Glomerular endothelial cell (primary cell): Measurements from ENCODE around the gene PARL. TPM values are rescaled to one million over a fixed set of nuclear protein-coding genes. Genes with fewer than 3 reads are reported as not detected.

Experiments used
- DNase-seq: peaks from one replicate; pipeline ENCODE4 v3.0.0-alpha.2; 2011; ENCODE audit warnings: low read depth, low spot score; ENCODE audit errors: extremely low read depth
- total RNA-seq: library from RNA; depleted of rRNA; stranded (reverse); fragments of >200 nt; gene quantifications from 2 replicates; pipeline ENCODE4 v1.2.3, GENCODE V29; 2015

Gene PARL
- 21.8 and 29.6 TPM in 2 replicates for total RNA-seq

DNA sequence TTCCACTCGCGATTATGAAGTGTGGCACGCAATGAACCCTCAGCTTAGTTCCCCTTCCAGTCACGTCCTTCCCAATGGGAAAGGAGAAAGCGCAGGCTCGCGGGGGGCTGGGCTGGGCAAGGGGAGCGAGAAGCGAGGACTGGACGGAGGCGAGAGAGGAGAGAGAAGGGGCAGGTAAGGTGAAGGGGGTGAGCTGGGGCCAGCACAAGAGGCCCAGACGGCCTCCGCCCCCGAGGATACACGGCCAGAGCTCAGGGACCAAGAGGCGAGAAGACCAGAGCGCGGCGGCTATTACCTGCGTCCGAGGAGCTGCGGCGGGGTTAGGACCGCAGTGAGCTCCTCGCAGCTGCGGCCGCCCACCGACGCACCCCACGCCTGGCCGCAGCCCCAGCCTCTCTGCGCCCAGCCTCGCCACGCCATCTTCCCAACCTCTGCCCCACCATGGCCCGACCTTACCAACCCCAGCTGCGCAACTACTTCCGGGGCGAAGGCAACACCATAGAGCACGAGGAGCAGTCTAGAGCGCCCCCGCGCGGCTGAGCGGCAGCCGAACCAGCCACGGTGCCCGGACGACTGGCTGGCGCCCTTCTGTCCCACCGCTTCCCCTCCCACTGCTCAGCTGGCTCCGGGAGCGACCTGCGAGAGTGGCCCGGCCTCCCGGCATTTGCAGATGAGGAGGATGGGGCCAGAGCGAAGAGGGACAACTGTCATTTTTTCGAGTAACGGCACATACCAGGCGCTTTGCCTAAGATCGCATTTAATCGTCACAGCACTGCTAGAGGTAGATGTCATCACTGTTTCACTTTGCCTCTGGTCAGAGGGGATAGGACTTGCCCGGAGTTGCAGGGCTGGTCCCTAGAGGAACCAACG lies at the start of gene PARL:
Gene PARL (minus strand): TSS at position 454 of the 870 bp plus-strand sequence. CDS start 34 bp downstream, at position 420.
- DNase-seq, result peak; percentile 54

DNA sequence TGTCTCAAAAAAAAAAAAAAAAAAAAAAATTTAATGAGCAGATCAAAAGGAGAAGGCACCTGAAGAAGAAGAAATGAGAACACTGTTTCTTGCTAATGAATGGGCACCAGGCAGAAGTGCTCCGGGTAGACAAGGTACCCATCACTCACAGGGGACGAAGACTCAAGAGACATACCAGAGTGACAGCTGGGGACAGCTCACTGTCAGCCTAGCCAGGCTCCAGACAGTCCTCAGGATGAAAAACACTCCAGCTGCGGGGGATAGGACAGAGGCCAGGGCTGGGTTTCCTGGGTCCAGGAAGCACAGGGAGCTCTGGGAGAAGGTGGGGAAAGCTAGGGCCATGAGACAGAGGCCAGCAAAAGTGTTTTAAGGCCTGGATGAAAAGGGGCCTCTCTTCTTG lies 48.5 kb upstream of the PARL start:
- no peak for DNase-seq

- no peak for DNase-seq
These were observed 47.2 kb upstream of the PARL start for GRCh38 chr3:183931881-183932280.

DNA sequence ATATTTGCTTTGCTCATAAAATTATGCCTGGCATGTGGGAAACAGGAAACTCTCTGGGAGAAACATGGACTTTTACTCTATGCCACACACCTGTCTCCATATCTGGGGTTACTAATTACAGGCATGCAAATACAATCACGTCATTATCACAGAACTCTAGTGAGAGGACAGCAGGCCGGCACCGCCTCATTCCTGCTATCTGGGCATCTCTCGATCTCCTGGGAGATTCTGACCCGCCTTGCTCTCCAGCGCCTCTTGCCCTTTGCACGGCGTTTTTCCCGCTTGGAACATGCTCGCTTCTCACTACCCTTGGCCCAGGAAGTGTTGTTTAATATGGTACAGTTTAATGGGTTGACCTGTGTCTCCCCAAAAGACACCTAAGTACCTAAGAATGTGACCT lies 45.4 kb upstream of the PARL start:
- no peak for DNase-seq

- DNase-seq, result no peak
These were observed 42.4 kb upstream of the PARL start for GRCh38 chr3:183927059-183927458.

DNA sequence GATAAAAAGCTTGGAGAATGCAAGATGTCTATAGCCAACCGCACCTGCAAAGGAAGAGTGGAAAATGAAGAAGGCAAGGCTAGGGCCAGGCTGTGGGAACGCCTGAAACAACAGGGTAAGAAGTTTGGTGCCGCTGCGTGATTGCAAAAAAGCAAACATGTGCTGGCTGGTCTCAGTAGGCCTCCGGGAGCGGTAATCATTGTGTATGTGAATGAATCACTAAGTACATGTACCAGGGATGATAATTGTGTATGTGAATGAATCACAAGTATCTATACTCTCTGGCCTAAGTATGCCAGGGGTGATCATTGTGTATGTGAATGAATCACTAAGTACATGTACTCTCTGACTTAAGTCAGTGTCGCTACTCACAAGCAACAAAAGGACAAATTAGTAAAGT lies 40.3 kb upstream of the PARL start:
- DNase-seq, result no peak

DNA sequence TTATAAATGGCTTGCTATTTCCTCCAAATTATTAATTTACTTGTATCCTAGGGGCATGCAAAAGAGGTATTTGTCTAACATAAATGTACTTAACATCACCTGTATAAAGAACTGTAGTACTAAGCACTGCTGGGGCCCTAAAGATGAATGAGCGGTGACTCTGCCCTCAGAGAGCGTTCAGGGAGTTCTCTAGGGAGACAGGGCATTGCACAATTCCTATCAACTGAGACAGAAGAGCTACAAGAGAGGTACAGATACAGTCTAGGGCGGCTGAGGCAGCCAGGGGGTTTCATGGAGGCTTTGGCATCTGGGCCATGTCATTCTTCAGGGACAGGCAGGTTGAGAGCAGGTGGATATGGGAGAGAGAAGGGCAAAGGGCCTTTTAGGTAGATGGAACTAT lies 39.9 kb upstream of the PARL start:
- no peak for DNase-seq

DNA sequence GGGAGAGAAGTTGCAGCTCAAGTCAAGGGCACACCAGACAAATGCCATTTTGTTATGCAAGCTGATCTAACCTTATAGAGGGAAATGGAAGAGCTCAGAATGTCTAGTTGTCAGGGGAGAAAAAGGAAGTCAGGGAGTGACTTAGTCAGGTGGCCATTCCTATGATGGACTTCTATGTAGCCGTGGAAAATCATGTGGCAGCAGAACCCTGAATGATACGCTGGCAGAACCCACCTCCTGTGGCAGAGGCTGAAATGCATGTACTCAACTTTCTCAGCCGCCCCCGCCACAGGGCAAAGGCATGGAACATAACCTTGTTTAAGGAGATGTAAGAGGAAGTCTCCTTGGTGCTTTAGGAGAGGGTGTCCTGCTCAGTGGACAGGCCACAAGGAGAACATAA lies 37.7 kb upstream of the PARL start:
- DNase-seq, result no peak

GRCh38 chr3:183921096-183921495 lies 36.4 kb upstream of the PARL start:
- DNase-seq, result no peak

GRCh38 chr3:183920416-183920815 lies 35.7 kb upstream of the PARL start:
- no peak for DNase-seq

- DNase-seq, result no peak
These were observed 33.5 kb upstream of the PARL start for GRCh38 chr3:183918178-183918577.

GRCh38 chr3:183917776-183918175 lies 33.1 kb upstream of the PARL start:
- DNase-seq, result no peak

GRCh38 chr3:183914856-183915255 lies 30.2 kb upstream of the PARL start:
- no peak for DNase-seq

DNA sequence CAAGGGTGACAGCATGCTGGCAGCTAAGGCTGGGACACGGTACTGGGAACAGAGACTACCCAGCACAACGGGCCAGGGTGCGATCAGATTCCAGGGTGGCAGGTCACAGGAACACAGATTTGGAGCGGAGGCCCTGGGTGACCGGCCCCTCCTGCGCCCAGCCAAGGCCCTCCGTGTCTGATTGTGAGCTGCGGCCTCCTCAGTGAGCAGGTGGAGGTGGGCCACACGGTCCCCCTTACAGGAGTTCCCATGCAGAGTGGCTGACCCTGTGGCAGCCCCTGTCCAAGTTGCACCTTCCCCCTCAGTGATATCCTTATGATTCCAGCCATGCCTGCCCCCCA lies 28.9 kb upstream of the PARL start:
- no peak for DNase-seq

- DNase-seq, result no peak
These were observed 28.4 kb upstream of the PARL start for GRCh38 chr3:183912895-183913579.

DNA sequence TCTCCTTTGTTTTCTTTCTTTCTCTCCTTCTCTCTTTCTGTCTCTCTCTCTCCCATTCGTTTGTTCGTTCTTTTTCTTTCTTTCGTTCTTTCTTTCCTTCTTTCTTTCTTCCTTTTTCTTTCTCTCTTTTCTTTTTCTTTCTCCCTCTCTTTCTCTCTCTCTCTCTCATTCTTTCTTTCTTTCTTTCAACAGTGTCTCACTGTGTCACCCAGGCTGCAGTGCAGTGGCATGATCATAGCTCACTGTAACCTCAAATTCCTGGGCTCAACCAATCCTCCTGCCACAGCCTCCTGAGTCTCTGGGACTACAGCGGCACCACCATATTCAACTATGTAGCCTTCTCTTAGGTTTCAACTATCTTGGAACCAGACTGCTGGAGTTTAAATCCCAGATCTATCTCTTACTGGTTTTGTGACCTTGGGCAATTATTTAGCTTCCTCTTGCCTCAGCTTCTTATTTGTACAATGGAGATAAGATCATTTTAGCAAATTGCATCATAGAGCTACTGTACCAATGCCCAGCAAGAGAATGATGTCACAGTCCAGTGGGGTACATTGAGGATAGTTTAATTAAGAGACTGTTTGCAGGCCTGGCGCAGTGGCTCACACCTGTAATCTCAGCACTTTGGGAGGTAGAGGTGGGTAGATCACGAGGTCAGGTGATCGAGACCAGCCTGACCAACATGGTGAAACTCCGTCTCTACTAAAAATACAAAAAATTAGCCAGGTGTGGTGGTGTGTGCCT lies 27.3 kb upstream of the PARL start:
- DNase-seq, result no peak

DNA sequence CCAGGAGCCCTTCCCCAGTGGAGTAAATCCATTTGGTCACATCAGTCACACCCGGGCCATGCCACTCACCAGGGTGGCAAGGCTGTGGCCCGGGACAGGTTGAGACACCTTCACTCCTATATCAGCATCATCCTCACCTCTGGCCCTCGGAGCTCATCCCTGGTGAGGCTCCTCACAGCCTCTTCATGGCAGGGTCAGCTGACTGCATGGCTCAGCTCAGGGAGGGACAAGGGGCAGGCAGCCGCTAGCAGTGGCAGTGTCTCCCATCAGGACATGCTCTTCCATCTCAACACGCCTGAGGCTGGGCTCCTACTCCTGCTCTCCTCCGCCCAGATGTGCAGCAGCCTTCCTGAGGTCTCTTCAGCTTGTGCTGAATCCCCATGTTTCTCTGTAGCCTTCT lies 26.4 kb upstream of the PARL start:
- DNase-seq, result no peak

DNA sequence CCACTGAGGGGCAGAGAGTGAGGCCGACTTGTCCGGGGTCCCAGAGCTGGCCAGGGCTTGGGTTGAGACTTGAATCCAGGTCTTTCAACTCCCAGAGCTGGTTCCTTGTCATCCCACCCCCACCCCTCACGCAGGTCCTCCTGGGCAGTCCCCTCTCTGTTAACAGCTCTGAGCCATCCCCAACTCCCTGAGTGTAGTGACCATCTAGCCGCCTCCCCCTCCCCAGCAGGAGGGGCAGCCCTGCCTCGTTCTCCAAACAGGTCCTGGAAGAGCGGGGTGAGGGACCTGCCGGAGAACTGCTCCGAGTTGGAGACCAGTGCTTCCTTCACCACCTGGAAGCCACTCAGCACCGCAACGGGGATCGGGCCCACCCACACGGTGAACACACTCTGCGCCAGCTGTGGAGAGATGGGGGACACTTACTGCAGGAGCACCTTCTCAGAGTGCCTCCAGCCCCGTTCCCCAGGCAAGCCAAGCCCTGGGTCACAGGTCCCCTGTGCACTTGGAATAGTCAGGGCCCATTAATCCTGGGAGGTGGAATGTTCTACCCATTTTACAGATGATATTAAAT lies 24.4 kb upstream of the PARL start:
- DNase-seq, result no peak

GRCh38 chr3:183907911-183908331 lies 23.2 kb upstream of the PARL start:
- no peak for DNase-seq

GRCh38 chr3:183907176-183907575 lies 22.5 kb upstream of the PARL start:
- no peak for DNase-seq

DNA sequence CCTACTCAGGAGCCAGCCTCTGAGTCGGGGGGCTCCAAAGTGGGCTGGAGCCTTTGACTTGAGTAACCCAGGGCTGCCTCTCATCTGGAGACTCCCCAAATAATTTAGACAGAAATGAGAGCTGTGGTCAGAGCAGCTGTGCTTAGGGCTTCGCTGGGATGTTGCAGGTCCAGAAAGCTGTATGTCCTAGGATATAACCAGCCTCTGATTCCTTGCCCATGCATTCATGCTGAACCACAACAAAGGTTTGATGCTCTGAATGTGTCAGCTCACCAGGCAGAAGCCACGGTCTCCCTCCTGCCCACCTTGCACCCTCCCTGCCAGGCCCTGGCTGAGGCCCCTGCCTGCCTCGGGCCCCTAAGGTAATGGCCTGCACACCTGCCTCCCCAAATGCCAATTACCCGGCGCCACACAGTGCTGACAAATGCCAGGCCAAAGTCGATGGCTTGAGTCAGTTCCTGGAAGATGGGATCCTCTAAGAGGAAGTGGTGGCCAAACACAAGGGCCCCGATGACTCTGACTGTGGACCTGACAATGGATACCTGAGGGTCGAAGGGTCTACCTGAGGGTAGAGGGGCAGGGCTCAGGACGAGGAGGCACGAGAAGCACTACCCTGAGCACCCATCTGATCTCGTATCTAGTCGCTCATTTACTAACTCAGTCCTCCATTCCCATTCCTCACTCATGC lies 21.7 kb upstream of the PARL start:
- no peak for DNase-seq
